Fibroblast of villous mesenchyme (primary cell): Measurements from ENCODE around the gene ESR2. TPM values are rescaled to one million over a fixed set of nuclear protein-coding genes. Genes with fewer than 3 reads are reported as not detected.

Experiments
- DNase-seq: peaks from one replicate; pipeline ENCODE4 v3.0.0-alpha.2; 2010; ENCODE audit warnings: low read depth
- H3K4me3 ChIP-seq: 2 replicates; pipeline ENCODE4 v1.5.1; 2011; ENCODE audit warnings: low read depth, mild to moderate bottlenecking, low read length
- CTCF ChIP-seq: IDR thresholded peaks from 2 replicates; pipeline ENCODE4 v1.5.1; 2012; ENCODE audit warnings: low read depth, mild to moderate bottlenecking, low read length; ENCODE audit not compliant: insufficient read depth
- total RNA-seq: library from RNA; depleted of rRNA; stranded (reverse); fragments of >200 nt; gene quantifications from 2 replicates; pipeline ENCODE4 v1.2.3, GENCODE V29; 2012

Gene ESR2
- total RNA-seq, 1 donor, result not detected

DNA sequence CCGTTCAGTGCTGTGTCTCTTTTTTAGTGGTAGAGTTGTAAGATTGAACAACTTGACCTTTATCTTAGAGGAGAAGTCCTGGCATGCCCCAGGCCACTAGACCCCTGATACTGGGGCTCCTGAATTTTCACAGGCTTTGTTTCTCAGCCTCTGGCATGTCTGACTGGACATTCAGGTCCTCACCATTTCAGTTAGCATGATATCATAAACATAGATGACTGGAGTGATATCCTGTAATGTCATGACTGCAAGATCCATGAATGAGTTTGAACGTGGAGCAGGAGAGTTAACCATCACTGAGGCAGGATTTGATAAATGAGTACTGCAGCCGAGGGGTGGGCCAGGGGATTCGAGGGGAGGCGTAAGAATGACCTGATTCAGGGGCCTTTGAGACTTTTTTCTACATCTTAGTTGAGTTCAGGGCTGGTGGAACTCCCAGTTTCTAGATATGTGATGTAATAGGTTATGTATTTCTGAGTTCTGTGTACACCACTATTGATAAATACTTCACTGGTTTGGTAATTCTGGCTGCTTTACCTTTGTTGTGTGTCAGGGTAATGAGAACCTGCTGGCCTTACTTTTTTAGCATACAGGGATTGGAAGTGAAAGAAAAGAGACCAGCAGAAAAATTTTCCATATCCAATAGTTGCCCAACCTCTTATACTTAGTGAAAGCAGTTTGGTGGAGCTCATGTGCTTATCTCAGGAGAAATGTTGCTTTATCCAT lies 224.4 kb downstream of the ESR2 start:
- H3K4me3 ChIP-seq, result no peak overlapping the region
- TF ChIP-seq CTCF, result no peak
- DNase-seq, result peak; percentile 24

DNA sequence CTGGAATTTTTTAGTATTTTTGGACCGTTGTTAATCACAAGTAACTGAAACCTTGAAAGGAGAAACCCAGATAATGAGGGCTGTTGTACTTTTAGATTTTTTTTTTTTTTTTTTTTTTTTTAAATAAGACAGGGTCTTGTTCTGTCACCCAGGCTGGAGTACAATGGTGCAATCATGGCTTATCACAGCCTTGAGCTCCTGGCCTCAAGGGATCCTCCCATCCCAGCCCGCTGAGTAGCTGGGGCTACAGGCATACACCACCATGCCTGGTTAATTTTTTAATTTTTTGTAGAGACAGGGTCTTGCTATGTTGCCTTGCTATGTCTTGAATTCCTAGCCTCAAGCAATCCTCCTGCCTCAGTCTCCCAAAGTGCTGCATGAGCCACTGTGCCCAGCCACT lies 229.7 kb downstream of the ESR2 start:
- no peak for DNase-seq
- TF ChIP-seq CTCF, result no peak
- no peak overlapping the region for H3K4me3 ChIP-seq

GRCh38 chr14:64062381-64063115 lies 231.6 kb downstream of the ESR2 start:
- DNase-seq, result no peak
- no peak for TF ChIP-seq CTCF
- H3K4me3 ChIP-seq, result no peak overlapping the region

DNA sequence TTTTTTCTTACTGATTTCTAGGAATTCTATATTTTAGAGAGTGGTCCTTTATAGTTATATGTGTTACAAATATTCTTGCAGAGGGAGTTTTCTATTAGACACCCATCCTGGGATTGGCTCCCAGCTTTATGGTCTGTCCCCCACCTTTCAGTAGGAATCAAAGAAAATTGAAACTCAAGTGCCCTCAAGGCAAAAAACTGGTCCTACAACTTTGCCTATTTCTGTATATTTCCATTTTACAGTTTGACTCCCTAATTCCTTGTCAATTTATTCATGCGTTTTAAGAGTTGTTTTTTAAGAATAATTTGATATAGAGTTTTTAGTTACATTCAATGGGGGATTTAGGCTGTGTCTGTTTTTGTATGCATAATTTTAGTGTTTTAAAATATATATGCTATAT lies 232.5 kb downstream of the ESR2 start:
- H3K4me3 ChIP-seq, result no peak overlapping the region
- no peak for TF ChIP-seq CTCF
- DNase-seq, result no peak

- no peak for DNase-seq
- TF ChIP-seq CTCF, result no peak
- H3K4me3 ChIP-seq, result no peak overlapping the region
These were observed 233.1 kb downstream of the ESR2 start for GRCh38 chr14:64061115-64061514.

DNA sequence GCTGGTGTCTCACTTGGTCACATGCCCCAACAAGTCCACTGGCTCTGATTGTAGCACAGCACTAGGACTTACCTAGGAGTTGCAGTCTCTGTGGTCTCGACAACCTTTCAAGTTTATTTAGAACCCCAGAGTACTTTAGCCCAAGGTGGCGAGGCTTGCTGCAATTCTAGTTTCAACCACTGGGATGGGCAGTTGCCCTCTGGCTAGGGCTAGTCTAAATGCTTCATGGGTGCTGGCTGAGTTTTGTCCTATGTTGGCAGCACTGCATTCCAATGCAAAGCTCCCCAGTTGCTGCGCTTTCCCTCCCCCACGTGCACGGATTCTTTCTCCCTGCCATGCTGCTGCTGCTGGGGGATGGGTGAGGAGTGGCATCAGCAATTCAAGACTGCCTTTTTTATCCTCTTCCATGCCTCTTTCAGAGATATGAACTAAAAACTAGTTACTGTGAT lies 233.5 kb downstream of the ESR2 start:
- DNase-seq, result peak; percentile 51
- H3K4me3 ChIP-seq, result no peak overlapping the region
- TF ChIP-seq CTCF, result peak; percentile 80
